Uterus (tissue), 4 donors: ENCODE data around the gene CHRNB1. TPM values are rescaled to one million over a fixed set of nuclear protein-coding genes. Genes with fewer than 3 reads are reported as not detected.

Experiments
- DNase-seq, 2 donors: peaks; one replicate each; pipeline ENCODE4 v3.0.0-alpha.2; 2019 to 2020
- H3K27ac ChIP-seq, 2 donors: fragments of 200-600 bp; sonication (generic); 1 replicate in 1 of 2; 2 replicates in 1 of 2; pipeline ENCODE4 v1.5.1; 2016 to 2018
- H3K27me3 ChIP-seq, 2 donors: fragments of 200-600 bp; sonication (generic); one replicate each; pipeline ENCODE4 v1.5.1; 2018 to 2019; ENCODE audit warnings: control low read depth in 1 of 2
- H3K36me3 ChIP-seq, 2 donors: fragments of 200-600 bp; sonication (generic); one replicate each; pipeline ENCODE4 v1.5.1; 2019; ENCODE audit warnings: control low read depth in 1 of 2
- H3K4me1 ChIP-seq, 2 donors: fragments of 200-600 bp; sonication (generic); one replicate each; pipeline ENCODE4 v1.5.1; 2018 to 2019; ENCODE audit warnings: control low read depth in 1 of 2
- H3K4me3 ChIP-seq, 2 donors: fragments of 200-600 bp; sonication (generic); 1 replicate in 1 of 2; 2 replicates in 1 of 2; pipeline ENCODE4 v1.5.1; 2018 to 2019; ENCODE audit warnings: mild to moderate bottlenecking in 1 of 2
- H3K9me3 ChIP-seq, 2 donors: fragments of 200-600 bp; sonication (generic); one replicate each; pipeline ENCODE4 v1.5.1; 2019; ENCODE audit warnings: control low read depth in 1 of 2
- CTCF ChIP-seq, 4 experiments: fragments of 200-600 bp in 2 of 4; fragments of 450-650 bp in 2 of 4; sonication (generic) in 2 of 4; IDR thresholded peaks; one replicate each; pipeline ENCODE4 v1.5.1; 2016 to 2019; ENCODE audit warnings: antibody characterized with exemption in 4 of 4, mild to moderate bottlenecking in 2 of 4, moderate library complexity in 1 of 4
- POLR2A ChIP-seq, 2 donors: fragments of 450-650 bp; IDR thresholded peaks; one replicate each; pipeline ENCODE4 v1.6.1; 2016; ENCODE audit warnings: antibody characterized with exemption in 2 of 2, mild to moderate bottlenecking in 1 of 2, moderate library complexity in 1 of 2
- intact Hi-C: fragments of 100-400 bp; cut with DNase I; formaldehyde crosslinking; loops from one replicate; pipeline ENCODE4 v1.15.1; 2023; ENCODE audit warnings: low total_unique reads
- total RNA-seq, 4 donors: library from RNA; depleted of rRNA in 3 of 4; stranded (reverse); fragments of >200 nt in 3 of 4; gene quantifications; one replicate each; pipeline versions ENCODE4 v1.1.0 to v1.2.4, GENCODE V29; 2014 to 2023
- donor health status: DM: yes; HTN: yes; CAD: no.

CHRNB1 gene
- total RNA-seq, 4 donors from 2014 or later: 3.2 to 16.9 (median 10.9) TPM

- TF ChIP-seq POLR2A (IDR thresholded peaks at IDR 0.05): no peak
- no peak for TF ChIP-seq CTCF (IDR thresholded peaks at IDR 0.05)
- Histone ChIP-seq H3K27me3 (no peaks in the 10 kb centered on the region), H3K27ac (no peak overlapping the region), H3K4me1 (no peaks in the 10 kb centered on the region), H3K36me3 (no peaks in the 10 kb centered on the region), H3K9me3 (no peaks in the 10 kb centered on the region), H3K4me3 (no peak overlapping the region)
- intact Hi-C loops: no loop called here
- no peak for DNase-seq
Measured at GRCh38 chr17:7459961-7460545, 15.2 kb downstream of the CHRNB1 start.

GRCh38 chr17:7460850-7461660, 16.2 kb downstream of the CHRNB1 start:
- intact Hi-C loops: no loop called here
- no peak overlapping the region for H3K27ac ChIP-seq
- no peaks in the 10 kb centered on the region for H3K36me3 ChIP-seq
- no peaks in the 10 kb centered on the region for H3K4me1 ChIP-seq
- no peaks in the 10 kb centered on the region for H3K9me3 ChIP-seq
- H3K27me3 ChIP-seq: no peaks in the 10 kb centered on the region
- no peak for DNase-seq
- TF ChIP-seq POLR2A (IDR thresholded peaks at IDR 0.05): no peak
- TF ChIP-seq CTCF (IDR thresholded peaks at IDR 0.05): no peak
- H3K4me3 ChIP-seq: no peak overlapping the region

- H3K4me1 ChIP-seq: peaks cover 0 to 8% of the 10 kb centered on the region in 2 donors
Measured at GRCh38 chr17:7462474-7463371, 17.9 kb downstream of the CHRNB1 start.

GRCh38 chr17:7463372-7463846, 18.5 kb downstream of the CHRNB1 start:
- TF ChIP-seq POLR2A (IDR thresholded peaks at IDR 0.05): no peak
- TF ChIP-seq CTCF (IDR thresholded peaks at IDR 0.05): no peak
- no peak for DNase-seq
- Histone ChIP-seq H3K4me3 (no peak overlapping the region), H3K36me3 (no peaks in the 10 kb centered on the region), H3K9me3 (no peaks in the 10 kb centered on the region), H3K4me1 (peaks cover 3 to 8% of the 10 kb centered on the region in 2 donors), H3K27ac (no peak overlapping the region), H3K27me3 (no peaks in the 10 kb centered on the region)
- intact Hi-C loops: no loop called here

More at GRCh38 chr17:7462474-7463371, 17.9 kb downstream of the CHRNB1 start:
- no peak for DNase-seq
- Histone ChIP-seq H3K27ac (no peak overlapping the region), H3K36me3 (no peaks in the 10 kb centered on the region), H3K27me3 (no peaks in the 10 kb centered on the region), H3K4me3 (no peak overlapping the region), H3K9me3 (no peaks in the 10 kb centered on the region)
- TF ChIP-seq POLR2A (IDR thresholded peaks at IDR 0.05) (no peak), CTCF (IDR thresholded peaks at IDR 0.05) (no peak)
- intact Hi-C loops: no loop called here
